GM18951 (cell line): ENCODE results near the gene GCK.

Experiments
- POLR2A ChIP-seq: IDR thresholded peaks from 4 replicates; pipeline ENCODE4 v1.6.1; 2011; ENCODE audit warnings: mild to moderate bottlenecking; ENCODE audit not compliant: insufficient read length, insufficient read depth; ENCODE audit errors: extremely low read depth
- in situ Hi-C: fragments of 300-500 bp; cut with MboI; formaldehyde crosslinking; loops from one replicate; pipeline ENCODE4 v1.12.0; 2022; ENCODE audit warnings: low sequenced_read_pairs, mixed read lengths, inconsistent platforms; ENCODE audit not compliant: unreplicated experiment

GCK gene

DNA sequence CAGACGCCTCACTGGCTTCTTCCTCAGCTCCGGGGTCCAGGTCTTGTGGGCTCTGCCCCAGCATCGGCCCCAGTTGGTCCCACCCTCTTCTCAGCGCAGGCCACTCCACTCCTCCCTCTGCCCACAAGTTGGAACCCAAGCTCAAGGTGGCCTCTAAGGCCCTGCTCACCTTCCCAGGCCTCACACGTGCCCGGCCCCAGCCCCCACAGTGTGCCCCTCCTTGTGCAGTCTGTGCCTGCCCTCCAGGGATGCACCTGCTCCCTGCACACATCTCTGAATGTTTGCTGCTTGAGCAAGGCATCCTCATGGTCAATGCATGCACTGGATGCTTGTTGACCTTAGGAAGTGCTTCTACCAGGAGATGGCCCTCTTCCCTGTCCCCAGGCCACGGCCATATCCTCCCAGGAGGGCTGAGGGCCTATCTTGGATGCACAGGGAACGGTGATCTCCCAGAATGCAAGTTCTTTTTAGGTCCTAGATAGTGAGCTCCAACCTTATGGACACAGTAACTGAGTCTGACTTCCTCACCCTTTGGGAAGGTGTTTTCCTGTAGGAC, 92.8 kb downstream of the GCK start:
- TF ChIP-seq POLR2A: no peak
- in situ Hi-C loops: no loop called here

DNA sequence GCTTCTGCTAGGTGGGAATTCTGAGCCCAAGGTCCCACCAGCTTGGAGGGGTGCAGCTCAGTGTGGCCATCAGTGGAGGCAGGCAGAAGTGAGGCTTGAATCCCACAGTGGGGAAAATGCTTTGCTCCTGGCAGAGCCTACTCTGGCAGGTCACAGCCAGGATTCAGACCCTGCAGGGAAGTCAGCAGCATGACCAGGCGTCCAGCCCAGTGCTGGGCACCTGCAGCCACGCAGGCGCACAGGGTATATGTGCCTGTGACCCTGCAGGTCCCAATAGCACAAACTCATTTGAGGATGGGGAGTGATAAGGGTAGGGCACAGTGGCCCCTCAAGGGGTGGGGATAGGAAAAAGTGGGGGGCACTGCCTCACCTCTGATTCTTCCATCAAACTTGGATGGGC, 93.5 kb downstream of the GCK start:
- in situ Hi-C loops: no loop called here
- TF ChIP-seq POLR2A: no peak

DNA sequence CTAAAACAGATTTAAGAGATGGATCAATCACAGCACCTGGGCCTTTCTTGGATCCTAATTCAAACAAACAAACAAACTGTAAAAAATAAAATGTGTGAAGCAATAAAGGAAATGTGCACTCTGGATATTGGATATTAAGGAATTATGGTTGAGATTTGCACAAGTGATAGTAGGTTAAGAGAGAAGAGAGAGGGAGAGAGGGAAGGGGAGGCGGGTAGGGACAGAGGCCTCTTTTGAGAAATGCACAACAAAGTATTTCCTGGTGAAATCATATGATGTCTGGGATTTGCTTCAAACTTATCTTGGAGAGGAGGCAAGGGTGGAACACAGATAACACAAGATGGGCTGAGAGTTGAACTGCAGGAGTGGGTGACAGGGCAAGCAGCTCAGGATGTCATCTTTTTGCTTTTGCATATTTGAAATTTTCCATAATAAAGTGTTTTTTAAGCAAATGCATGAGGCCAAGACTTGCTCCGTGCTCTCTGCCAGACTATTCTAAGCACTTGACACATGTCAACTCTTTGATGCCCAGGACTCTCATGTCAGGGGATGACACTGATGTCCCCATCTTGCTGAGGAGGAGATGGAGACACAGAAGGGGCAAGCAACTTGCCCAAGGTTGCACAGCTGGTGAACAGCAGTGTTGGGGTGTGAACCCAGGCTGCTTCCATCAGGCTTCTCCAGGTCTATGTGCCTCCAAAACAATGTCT, 94.2 kb downstream of the GCK start:
- TF ChIP-seq POLR2A: no peak
- in situ Hi-C loops: no loop called here

DNA sequence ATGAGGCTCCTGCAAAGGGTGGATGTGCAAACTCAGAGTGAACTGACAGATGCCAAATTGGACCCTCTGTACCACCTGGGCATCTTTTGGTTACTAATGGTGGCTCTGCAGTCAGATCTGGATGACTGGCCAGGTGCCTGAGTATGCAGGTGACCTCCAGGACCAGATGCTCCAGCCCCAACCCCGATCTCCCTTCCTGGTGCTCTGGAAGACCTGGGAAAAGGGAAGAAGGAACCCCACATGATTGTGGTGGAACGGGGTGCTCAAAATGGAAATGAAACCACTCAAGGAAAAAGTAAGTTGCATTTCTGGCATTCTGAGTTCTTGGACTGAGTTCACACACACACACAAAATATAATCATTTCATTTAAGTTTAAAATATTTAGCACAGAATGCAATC, 94.9 kb downstream of the GCK start:
- in situ Hi-C loops: no loop called here
- no peak for TF ChIP-seq POLR2A
